OCI-LY1 (cell line): ENCODE data around the gene E2F6.

Experiments used
- H2AFZ ChIP-seq: fragments of 200-600 bp; sonication (generic), shearing (Covaris generic); 2 replicates; pipeline ENCODE4 v1.6.0; 2014; ENCODE audit warnings: antibody characterized with exemption, mild to moderate bottlenecking, low read length
- H3F3A ChIP-seq: fragments of 200-600 bp; sonication (generic), shearing (Covaris generic); 2 replicates; pipeline ENCODE4 v1.6.0; 2014; ENCODE audit warnings: mild to moderate bottlenecking, antibody characterized with exemption, low read length, moderate library complexity; ENCODE audit not compliant: insufficient read depth
- H3K27ac ChIP-seq: fragments of 200-600 bp; sonication (generic); 2 replicates; pipeline ENCODE4 v1.5.1; 2014; ENCODE audit warnings: low read length, mixed run types, mild to moderate bottlenecking, low read depth; ENCODE audit not compliant: poor library complexity, severe bottlenecking
- H3K27me3 ChIP-seq: fragments of 200-600 bp; sonication (generic); 2 replicates; pipeline ENCODE4 v1.6.0; 2014; ENCODE audit warnings: antibody characterized with exemption, mild to moderate bottlenecking, low read length, moderate library complexity; ENCODE audit not compliant: insufficient read depth
- H3K36me3 ChIP-seq: fragments of 200-600 bp; sonication (generic); 2 replicates; pipeline ENCODE4 v1.6.1; 2014; ENCODE audit warnings: mild to moderate bottlenecking, antibody characterized with exemption, low read length, moderate library complexity, mixed read lengths; ENCODE audit not compliant: insufficient read depth
- H3K4me1 ChIP-seq: fragments of 200-600 bp; sonication (generic); 2 replicates; pipeline ENCODE4 v1.5.1; 2014; ENCODE audit warnings: mild to moderate bottlenecking, low read length, moderate library complexity; ENCODE audit not compliant: insufficient read depth, severe bottlenecking
- H3K4me2 ChIP-seq: fragments of 200-600 bp; sonication (generic), shearing (Covaris generic); 2 replicates; pipeline ENCODE4 v1.6.1; 2014; ENCODE audit warnings: low read length
- H3K4me3 ChIP-seq: fragments of 200-600 bp; sonication (generic); 2 replicates; pipeline ENCODE4 v1.5.1; 2014; ENCODE audit warnings: low read length, low read depth, mild to moderate bottlenecking, mixed read lengths; ENCODE audit not compliant: poor library complexity, severe bottlenecking
- H3K79me2 ChIP-seq: fragments of 200-600 bp; shearing (Covaris generic); 2 replicates; pipeline ENCODE4 v1.6.1; 2016; ENCODE audit warnings: mixed run types, low read length, mixed read lengths; ENCODE audit not compliant: insufficient read depth
- H3K9ac ChIP-seq: fragments of 200-600 bp; sonication (generic), shearing (Covaris generic); 2 replicates; pipeline ENCODE4 v1.6.1; 2014; ENCODE audit warnings: mild to moderate bottlenecking, low read length, mixed read lengths
- H3K9me2 ChIP-seq: fragments of 200-600 bp; sonication (generic), shearing (Covaris generic); 2 replicates; pipeline ENCODE4 v1.6.1; 2014; ENCODE audit warnings: low read depth, mild to moderate bottlenecking, low read length, mixed read lengths
- H3K9me3 ChIP-seq: fragments of 200-600 bp; shearing (Covaris generic); 2 replicates; pipeline ENCODE4 v1.6.1; 2014; ENCODE audit warnings: low read length, mixed read lengths
- H4K20me1 ChIP-seq: fragments of 200-600 bp; sonication (generic), shearing (Covaris generic); 2 replicates; pipeline ENCODE4 v1.6.0; 2016; ENCODE audit warnings: mild to moderate bottlenecking, low read length; ENCODE audit not compliant: insufficient read depth
- CTCF ChIP-seq: fragments of 200-600 bp; sonication (generic), shearing (Covaris generic); IDR thresholded peaks from 2 replicates; pipeline ENCODE4 v1.5.1; 2017; ENCODE audit warnings: mild to moderate bottlenecking, antibody characterized with exemption, low read length, moderate library complexity, mixed read lengths
- EZH2 ChIP-seq: fragments of 200-600 bp; sonication (generic), shearing (Covaris generic); IDR thresholded peaks from 2 replicates; pipeline ENCODE4 v1.8.0; 2017; ENCODE audit warnings: borderline replicate concordance, mixed run types, mild to moderate bottlenecking, antibody characterized with exemption, low read length, moderate library complexity, mixed read lengths

E2F6 gene

DNA sequence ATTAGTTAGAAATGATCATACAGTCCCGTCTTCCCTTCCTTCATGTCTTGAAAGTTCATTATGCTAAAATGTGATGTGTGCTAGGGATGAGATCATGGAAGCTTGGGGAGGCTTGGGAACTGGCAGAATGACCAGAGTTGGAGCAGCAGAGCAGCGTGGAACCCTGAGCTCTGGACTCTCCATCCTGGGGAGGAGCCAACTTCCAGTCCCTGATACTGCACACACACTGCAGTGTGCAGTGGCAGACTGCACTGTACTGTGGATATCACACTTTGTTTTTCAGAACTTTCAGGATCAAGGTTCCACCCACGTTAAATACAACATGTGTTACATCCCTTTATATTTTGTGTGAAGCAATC lies 40.6 kb upstream of the E2F6 start:
- Histone ChIP-seq H3K4me1 (peaks cover 6% of the 10 kb centered on the region), H3K9me2 (no peaks in the 10 kb centered on the region), H3K79me2 (no peaks in the 10 kb centered on the region), H3F3A (no peaks in the 10 kb centered on the region), H3K9ac (no peak overlapping the region), H3K27me3 (no peaks in the 10 kb centered on the region), H3K4me2 (no peak overlapping the region), H2AFZ (no peak overlapping the region), H3K27ac (no peak overlapping the region), H4K20me1 (no peaks in the 10 kb centered on the region), H3K4me3 (no peak overlapping the region), H3K9me3 (0 out of 2 replicates have a peak, but pooled peaks cover 6% of the 10 kb centered on the region), H3K36me3 (peaks cover 4% of the 10 kb centered on the region; the same call in 1 of the 2 replicates)
- TF ChIP-seq EZH2 (no peak), CTCF (no peak)

DNA sequence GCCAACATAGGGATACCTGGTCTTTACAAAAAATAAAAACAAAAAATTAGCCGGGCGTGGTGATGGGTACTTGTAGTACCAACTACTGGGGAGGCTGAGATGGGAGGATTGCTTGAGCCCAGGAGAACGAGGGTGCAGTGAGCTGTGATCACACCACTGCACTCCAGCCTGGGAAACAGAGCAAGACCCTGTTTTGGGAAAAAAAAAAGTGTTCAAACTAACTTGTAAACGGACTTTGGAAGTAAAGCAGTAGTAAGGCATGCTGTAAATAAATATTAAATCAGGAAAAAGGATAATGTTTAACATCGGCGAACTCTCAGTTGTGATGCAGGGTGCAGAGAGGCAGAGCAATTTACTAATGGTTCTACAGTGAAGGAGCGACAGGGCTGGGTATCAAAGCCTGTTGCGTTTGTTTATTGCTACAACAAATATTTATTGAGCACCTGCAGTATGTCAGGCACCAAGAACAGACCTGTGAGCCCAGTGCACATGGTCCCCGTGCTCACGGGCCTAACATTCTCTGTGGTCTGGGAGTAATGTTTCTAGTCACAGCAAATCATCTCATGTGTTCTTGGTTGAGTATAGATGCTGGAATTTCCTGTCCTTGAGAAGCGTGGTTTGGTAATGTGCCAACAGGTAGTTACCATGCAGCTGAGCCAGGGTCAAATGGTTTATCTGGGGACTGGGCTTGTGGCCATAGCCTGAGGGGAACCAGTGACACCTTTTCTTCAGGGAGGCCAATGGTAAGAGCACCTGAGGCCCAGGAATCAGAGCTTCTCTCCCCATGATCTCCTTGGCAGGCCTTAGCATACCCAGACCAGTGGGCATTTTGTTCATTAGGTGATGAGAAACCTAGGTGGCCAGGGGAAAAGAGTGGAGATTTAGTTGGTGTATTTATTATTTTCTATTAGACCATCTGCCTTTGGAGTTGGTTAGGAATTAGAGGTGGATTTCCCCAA lies 40.0 kb upstream of the E2F6 start:
- Histone ChIP-seq H3K79me2 (no peaks in the 10 kb centered on the region), H2AFZ (no peak overlapping the region), H3K27ac (no peak overlapping the region), H3K36me3 (peaks cover 4% of the 10 kb centered on the region; the same call in 1 of the 2 replicates), H3K9ac (no peak overlapping the region), H3K4me2 (no peak overlapping the region), H4K20me1 (no peaks in the 10 kb centered on the region), H3K4me1 (peaks cover 7% of the 10 kb centered on the region), H3K9me2 (no peaks in the 10 kb centered on the region), H3K27me3 (no peaks in the 10 kb centered on the region), H3K4me3 (no peak overlapping the region), H3F3A (no peaks in the 10 kb centered on the region), H3K9me3 (0 out of 2 replicates have a peak, but pooled peaks cover 6% of the 10 kb centered on the region)
- TF ChIP-seq CTCF = no peak
- no peak for TF ChIP-seq EZH2

DNA sequence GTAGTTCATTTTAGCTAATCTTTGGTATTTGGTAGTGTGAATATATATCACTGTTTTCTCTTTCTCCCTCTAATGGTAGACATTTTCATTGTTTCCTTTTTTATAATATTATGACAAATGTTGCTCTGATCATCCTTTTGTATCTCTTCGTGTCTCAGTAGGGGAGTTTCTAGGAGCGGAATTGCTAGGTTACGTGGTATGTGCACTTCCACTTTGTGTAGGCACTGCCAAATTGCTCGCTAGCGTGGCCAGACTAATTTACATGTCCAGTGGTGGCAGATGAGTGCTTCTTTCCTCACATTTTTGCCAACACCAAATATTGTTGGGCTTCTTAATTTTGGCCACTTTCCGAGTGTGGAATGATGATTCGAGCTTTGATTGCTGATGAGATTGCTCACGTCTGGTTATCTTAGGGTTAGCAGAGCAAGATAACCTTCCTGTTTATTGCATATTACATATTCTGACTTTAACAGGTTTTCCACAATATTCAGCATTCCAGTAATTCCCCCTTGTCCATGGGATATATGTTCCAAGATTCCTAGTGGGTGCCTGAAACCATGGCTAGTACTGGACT lies 37.5 kb upstream of the E2F6 start:
- H2AFZ ChIP-seq = no peak overlapping the region
- H3K4me1 ChIP-seq = peaks cover 23% of the 10 kb centered on the region
- no peak for TF ChIP-seq CTCF
- no peak for TF ChIP-seq EZH2
- H3K79me2 ChIP-seq = no peaks in the 10 kb centered on the region
- no peaks in the 10 kb centered on the region for H4K20me1 ChIP-seq
- no peaks in the 10 kb centered on the region for H3F3A ChIP-seq
- H3K27me3 ChIP-seq = no peaks in the 10 kb centered on the region
- 0 out of 2 replicates have a peak, but pooled peaks cover 6% of the 10 kb centered on the region for H3K9me3 ChIP-seq
- peaks cover 4% of the 10 kb centered on the region; the same call in 1 of the 2 replicates for H3K36me3 ChIP-seq
- H3K9me2 ChIP-seq = no peaks in the 10 kb centered on the region
- no peak overlapping the region for H3K27ac ChIP-seq
- no peak overlapping the region for H3K4me2 ChIP-seq
- no peak overlapping the region for H3K9ac ChIP-seq
- no peak overlapping the region for H3K4me3 ChIP-seq
